Body of pancreas (tissue), 4 donors: ENCODE data around the gene ITPR2. TPM values are rescaled to one million over a fixed set of nuclear protein-coding genes. Genes with fewer than 3 reads are reported as not detected.

ENCODE experiments used
- ATAC-seq: fragments of 150-250 bp; one replicate; pipeline ENCODE4 v1.9.1; 2016
- DNase-seq, 4 donors: peaks; one replicate each; pipeline ENCODE4 v3.0.0-alpha.2; 2019
- H3K27ac ChIP-seq, 4 donors: fragments of 200-600 bp; sonication (generic); 1 replicate in 3 of 4; 2 replicates in 1 of 4; pipeline versions ENCODE4 v1.5.1 to v1.6.1; 2016 to 2019; ENCODE audit warnings: mild to moderate bottlenecking in 1 of 4, mixed read lengths in 1 of 4, moderate library complexity in 1 of 4
- H3K27me3 ChIP-seq, 2 donors: fragments of 200-600 bp; sonication (generic); one replicate each; pipeline ENCODE4 v1.6.0; 2016; ENCODE audit warnings: mild to moderate bottlenecking in 1 of 2
- H3K36me3 ChIP-seq, 2 donors: fragments of 200-600 bp; sonication (generic); replicated peaks in 1 of 2; 2 replicates each; pipeline ENCODE4 v1.5.1; 2016; ENCODE audit warnings: low read depth in 2 of 2; ENCODE audit not compliant: insufficient read depth in 1 of 2
- H3K4me1 ChIP-seq: fragments of 200-600 bp; sonication (generic); one replicate; pipeline ENCODE4 v1.6.0; 2016
- H3K4me3 ChIP-seq, 2 donors: fragments of 200-600 bp; sonication (generic); 1 replicate in 1 of 2; 2 replicates in 1 of 2; pipeline ENCODE4 v1.5.1; 2016 to 2019
- H3K9me3 ChIP-seq, 3 donors: fragments of 200-600 bp; sonication (generic); 1 replicate in 2 of 3; 2 replicates in 1 of 3; pipeline ENCODE4 v1.5.1; 2016
- POLR2A ChIP-seq, 3 donors: fragments of 450-650 bp; IDR thresholded peaks; one replicate each; pipeline ENCODE4 v1.6.1; 2016; ENCODE audit warnings: antibody characterized with exemption in 3 of 3, mild to moderate bottlenecking in 2 of 3
- WGBS, 2 donors: methylation state at CpG; one replicate each; pipeline ENCODE4 v1.1.5; 2017; 5-methylcytosine and 5-hydroxymethylcytosine counted together
- intact Hi-C: fragments of 100-400 bp; cut with DNase I; formaldehyde crosslinking; loops from one replicate; pipeline ENCODE4 v1.15.1; 2023
- total RNA-seq, 2 donors: library from RNA; depleted of rRNA; stranded (reverse); fragments of >200 nt; gene quantifications; one replicate each; pipeline ENCODE4 v1.1.0, GENCODE V29; 2016
- TF ChIP-seq, protein P1 (sequence below), 7 experiments: fragments of 450-650 bp in 4 of 7; fragments of 200-600 bp in 3 of 7; sonication (generic) in 3 of 7; IDR thresholded peaks; one replicate each; pipeline ENCODE4 v1.5.1; 2016 to 2019; ENCODE audit warnings: antibody characterized with exemption in 7 of 7

The ITPR2 gene
- total RNA-seq, 2 donors from 2014 or later = 37.4 to 92.9 TPM

DNA sequence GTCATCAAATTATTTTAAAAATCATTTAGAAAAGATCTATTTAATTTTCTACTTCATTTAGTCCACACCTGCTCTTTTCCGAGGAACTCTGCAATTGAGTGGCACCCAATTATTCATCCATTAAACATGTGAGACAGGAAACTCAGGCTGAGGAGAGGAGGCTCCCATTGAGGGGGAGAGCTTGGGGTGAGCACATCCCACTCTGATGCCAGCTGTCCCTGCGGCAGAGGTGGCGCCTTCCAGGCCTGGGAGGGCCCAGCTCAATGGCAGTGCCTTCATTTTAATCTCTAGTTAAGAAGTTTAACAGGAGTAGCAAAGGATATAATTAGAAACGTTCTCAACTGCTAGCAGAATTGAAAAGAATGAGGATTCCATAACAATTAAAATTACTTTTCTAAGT is 92.0 kb downstream of the ITPR2 start:
- Histone ChIP-seq H3K4me3 (no peak overlapping the region), H3K9me3 (no peaks in the 10 kb centered on the region), H3K27me3 (no peaks in the 10 kb centered on the region), H3K27ac (no peak overlapping the region), H3K36me3 (no peaks in the 10 kb centered on the region), H3K4me1 (peaks cover 24% of the 10 kb centered on the region)
- TF ChIP-seq POLR2A (IDR thresholded peaks at IDR 0.05) = no peak
- TF ChIP-seq, protein P1, sequence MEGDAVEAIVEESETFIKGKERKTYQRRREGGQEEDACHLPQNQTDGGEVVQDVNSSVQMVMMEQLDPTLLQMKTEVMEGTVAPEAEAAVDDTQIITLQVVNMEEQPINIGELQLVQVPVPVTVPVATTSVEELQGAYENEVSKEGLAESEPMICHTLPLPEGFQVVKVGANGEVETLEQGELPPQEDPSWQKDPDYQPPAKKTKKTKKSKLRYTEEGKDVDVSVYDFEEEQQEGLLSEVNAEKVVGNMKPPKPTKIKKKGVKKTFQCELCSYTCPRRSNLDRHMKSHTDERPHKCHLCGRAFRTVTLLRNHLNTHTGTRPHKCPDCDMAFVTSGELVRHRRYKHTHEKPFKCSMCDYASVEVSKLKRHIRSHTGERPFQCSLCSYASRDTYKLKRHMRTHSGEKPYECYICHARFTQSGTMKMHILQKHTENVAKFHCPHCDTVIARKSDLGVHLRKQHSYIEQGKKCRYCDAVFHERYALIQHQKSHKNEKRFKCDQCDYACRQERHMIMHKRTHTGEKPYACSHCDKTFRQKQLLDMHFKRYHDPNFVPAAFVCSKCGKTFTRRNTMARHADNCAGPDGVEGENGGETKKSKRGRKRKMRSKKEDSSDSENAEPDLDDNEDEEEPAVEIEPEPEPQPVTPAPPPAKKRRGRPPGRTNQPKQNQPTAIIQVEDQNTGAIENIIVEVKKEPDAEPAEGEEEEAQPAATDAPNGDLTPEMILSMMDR (IDR thresholded peaks at IDR 0.05) = no peak
- DNase-seq = no peak
- 75 to 79% methylated on average over 4 of the region's 4 CpGs for WGBS, 2 donors
- intact Hi-C loops = no loop called here
- ATAC-seq = no peak

- Histone ChIP-seq H3K27ac (no peak overlapping the region), H3K36me3 (no peaks in the 10 kb centered on the region), H3K9me3 (no peaks in the 10 kb centered on the region), H3K27me3 (no peaks in the 10 kb centered on the region), H3K4me1 (peaks cover 30% of the 10 kb centered on the region), H3K4me3 (no peak overlapping the region)
- ATAC-seq (no peak), DNase-seq (no peak)
- TF ChIP-seq, protein P1 (IDR thresholded peaks at IDR 0.05) = no peak
- TF ChIP-seq POLR2A (IDR thresholded peaks at IDR 0.05) = no peak
- intact Hi-C loops = no loop called here
- WGBS, 2 donors = 82 to 96% methylated on average over 7 of the region's 7 CpGs
These were observed 92.6 kb downstream of the ITPR2 start for GRCh38 chr12:26740348-26740747.

GRCh38 chr12:26737487-26738030 is 95.4 kb downstream of the ITPR2 start:
- 97 to 99% methylated on average over 10 of the region's 10 CpGs for WGBS, 2 donors
- no peaks in the 10 kb centered on the region for H3K9me3 ChIP-seq
- H3K36me3 ChIP-seq = no peaks in the 10 kb centered on the region
- no peak overlapping the region for H3K4me3 ChIP-seq
- DNase-seq (no peak), ATAC-seq (no peak)
- H3K4me1 ChIP-seq = peaks cover 32% of the 10 kb centered on the region
- peak overlapping the region in 2 of 4 donors; percentile 63 to 71 for H3K27ac ChIP-seq
- intact Hi-C loops = no loop called here
- TF ChIP-seq, protein P1 (IDR thresholded peaks at IDR 0.05) = no peak
- no peak for TF ChIP-seq POLR2A (IDR thresholded peaks at IDR 0.05)
- H3K27me3 ChIP-seq = no peaks in the 10 kb centered on the region

- peak overlapping the region; percentile 28 to 71 (median 56) for H3K27ac ChIP-seq
These were observed 96.2 kb downstream of the ITPR2 start for GRCh38 chr12:26736563-26737486.

More at GRCh38 chr12:26736563-26737486, 96.2 kb downstream of the ITPR2 start:
- Histone ChIP-seq H3K36me3 (no peaks in the 10 kb centered on the region), H3K9me3 (no peaks in the 10 kb centered on the region), H3K4me3 (no peak overlapping the region), H3K27me3 (no peaks in the 10 kb centered on the region), H3K4me1 (peaks cover 40% of the 10 kb centered on the region)
- TF ChIP-seq, protein P1 (IDR thresholded peaks at IDR 0.05) = no peak
- no peak for TF ChIP-seq POLR2A (IDR thresholded peaks at IDR 0.05)
- intact Hi-C loops = no loop called here
- DNase-seq (peak in 2 of 4 donors; percentile 22 to 40), ATAC-seq (peak; percentile 49)
- WGBS, 2 donors = 61 to 63% methylated on average over 16 of the region's 16 CpGs
